Esophagus muscularis mucosa (tissue), 4 donors: ENCODE data around the gene SEMA5B. TPM values are rescaled to one million over a fixed set of nuclear protein-coding genes. Genes with fewer than 3 reads are reported as not detected.

Source experiments
- DNase-seq: peaks from one replicate; pipeline ENCODE4 v3.0.0-alpha.2; 2017; ENCODE audit errors: extremely low spot score
- H3K27ac ChIP-seq, 4 donors: fragments of 200-600 bp; sonication (generic); replicated peaks in 1 of 4; 1 replicate in 3 of 4; 2 replicates in 1 of 4; pipeline ENCODE4 v1.5.1; 2016 to 2019; ENCODE audit warnings: mild to moderate bottlenecking in 1 of 4
- H3K27me3 ChIP-seq, 4 donors: fragments of 200-600 bp; sonication (generic); one replicate each; pipeline versions ENCODE4 v1.5.1 to v1.6.0; 2016 to 2019
- H3K36me3 ChIP-seq, 4 donors: fragments of 200-600 bp; sonication (generic); one replicate each; pipeline ENCODE4 v1.5.1; 2016 to 2019
- H3K4me1 ChIP-seq, 4 donors: fragments of 200-600 bp; sonication (generic); one replicate each; pipeline ENCODE4 v1.5.1; 2016 to 2019
- H3K4me3 ChIP-seq, 4 donors: fragments of 200-600 bp; sonication (generic); 1 replicate in 2 of 4; 2 replicates in 2 of 4; pipeline ENCODE4 v1.5.1; 2016 to 2019; ENCODE audit warnings: mild to moderate bottlenecking in 4 of 4, moderate library complexity in 1 of 4
- H3K9me3 ChIP-seq, 4 donors: fragments of 200-600 bp; sonication (generic); 1 replicate in 3 of 4; 2 replicates in 1 of 4; pipeline ENCODE4 v1.5.1; 2016 to 2019
- EP300 ChIP-seq: sonication (generic); formaldehyde crosslinking; IDR thresholded peaks from one replicate; pipeline ENCODE4 v1.6.1; 2017; ENCODE audit warnings: antibody characterized with exemption
- POLR2A ChIP-seq: fragments of 450-650 bp; IDR thresholded peaks from one replicate; pipeline ENCODE4 v1.6.1; 2017; ENCODE audit warnings: antibody characterized with exemption, moderate library complexity, mild to moderate bottlenecking, low read depth
- POLR2AphosphoS5 ChIP-seq, 2 donors: sonication (generic); formaldehyde crosslinking; IDR thresholded peaks; one replicate each; pipeline ENCODE4 v1.6.1; 2017; ENCODE audit warnings: antibody characterized with exemption in 2 of 2
- WGBS: methylation state at CpG from one replicate; pipeline ENCODE4 v1.1.5; 2018; 5-methylcytosine and 5-hydroxymethylcytosine counted together
- intact Hi-C: fragments of 100-400 bp; cut with DNase I; formaldehyde crosslinking; loops from one replicate; pipeline ENCODE4 v1.15.1; 2023
- total RNA-seq, 4 donors: library from RNA; depleted of rRNA; stranded (reverse); fragments of >200 nt; gene quantifications; one replicate each; pipeline versions ENCODE4 v1.1.0 to v1.2.1, GENCODE V29; 2016
- TF ChIP-seq, protein P1 (sequence below), 3 experiments: fragments of 200-600 bp in 2 of 3; fragments of 450-650 bp in 1 of 3; sonication (generic) in 2 of 3; IDR thresholded peaks; one replicate each; pipeline ENCODE4 v1.5.1; 2017 to 2019; ENCODE audit warnings: antibody characterized with exemption in 3 of 3, mild to moderate bottlenecking in 2 of 3, moderate library complexity in 1 of 3

The SEMA5B gene
- total RNA-seq, 4 donors from 2014 or later: under 0.01 to 1.6 (median 0.34) TPM

DNA sequence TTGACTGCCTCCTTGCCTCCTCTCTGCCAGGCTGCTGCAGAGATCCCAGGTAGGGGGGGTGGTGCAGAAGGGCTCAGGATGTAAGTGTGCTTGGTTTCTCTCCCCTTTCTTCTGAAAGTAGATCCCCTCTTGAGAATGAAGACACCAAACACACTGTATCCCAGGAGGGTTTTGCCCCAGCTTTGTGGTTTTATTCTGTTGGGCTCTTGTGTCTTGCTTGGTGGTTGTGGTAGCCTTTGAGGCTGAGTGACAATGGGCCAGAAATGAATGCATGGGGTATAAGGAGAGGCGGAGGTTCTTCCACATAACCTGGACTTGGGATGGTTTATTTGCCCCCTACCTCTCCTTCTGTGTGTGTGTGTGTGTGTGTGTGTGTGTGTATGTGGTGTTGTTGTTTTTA lies 45.0 kb upstream of the SEMA5B start:
- H3K4me1 ChIP-seq: peaks cover 34 to 75% (median 65%) of the 10 kb centered on the region in 4 donors
- no peaks in the 10 kb centered on the region for H3K9me3 ChIP-seq
- DNase-seq: no peak
- H3K27ac ChIP-seq: peak overlapping the region in 3 of 4 donors; percentile 42 to 67 (median 49)
- WGBS: 100% methylated on average over 1 of the region's 1 CpG
- no peaks in the 10 kb centered on the region for H3K36me3 ChIP-seq
- intact Hi-C loops: no loop called here
- no peak overlapping the region for H3K4me3 ChIP-seq
- H3K27me3 ChIP-seq: no peaks in the 10 kb centered on the region
- no peak for TF ChIP-seq EP300
- TF ChIP-seq, protein P1, sequence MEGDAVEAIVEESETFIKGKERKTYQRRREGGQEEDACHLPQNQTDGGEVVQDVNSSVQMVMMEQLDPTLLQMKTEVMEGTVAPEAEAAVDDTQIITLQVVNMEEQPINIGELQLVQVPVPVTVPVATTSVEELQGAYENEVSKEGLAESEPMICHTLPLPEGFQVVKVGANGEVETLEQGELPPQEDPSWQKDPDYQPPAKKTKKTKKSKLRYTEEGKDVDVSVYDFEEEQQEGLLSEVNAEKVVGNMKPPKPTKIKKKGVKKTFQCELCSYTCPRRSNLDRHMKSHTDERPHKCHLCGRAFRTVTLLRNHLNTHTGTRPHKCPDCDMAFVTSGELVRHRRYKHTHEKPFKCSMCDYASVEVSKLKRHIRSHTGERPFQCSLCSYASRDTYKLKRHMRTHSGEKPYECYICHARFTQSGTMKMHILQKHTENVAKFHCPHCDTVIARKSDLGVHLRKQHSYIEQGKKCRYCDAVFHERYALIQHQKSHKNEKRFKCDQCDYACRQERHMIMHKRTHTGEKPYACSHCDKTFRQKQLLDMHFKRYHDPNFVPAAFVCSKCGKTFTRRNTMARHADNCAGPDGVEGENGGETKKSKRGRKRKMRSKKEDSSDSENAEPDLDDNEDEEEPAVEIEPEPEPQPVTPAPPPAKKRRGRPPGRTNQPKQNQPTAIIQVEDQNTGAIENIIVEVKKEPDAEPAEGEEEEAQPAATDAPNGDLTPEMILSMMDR (IDR thresholded peaks at IDR 0.05): no peak
- no peak for TF ChIP-seq POLR2A
- TF ChIP-seq POLR2AphosphoS5 (IDR thresholded peaks at IDR 0.05): no peak

DNA sequence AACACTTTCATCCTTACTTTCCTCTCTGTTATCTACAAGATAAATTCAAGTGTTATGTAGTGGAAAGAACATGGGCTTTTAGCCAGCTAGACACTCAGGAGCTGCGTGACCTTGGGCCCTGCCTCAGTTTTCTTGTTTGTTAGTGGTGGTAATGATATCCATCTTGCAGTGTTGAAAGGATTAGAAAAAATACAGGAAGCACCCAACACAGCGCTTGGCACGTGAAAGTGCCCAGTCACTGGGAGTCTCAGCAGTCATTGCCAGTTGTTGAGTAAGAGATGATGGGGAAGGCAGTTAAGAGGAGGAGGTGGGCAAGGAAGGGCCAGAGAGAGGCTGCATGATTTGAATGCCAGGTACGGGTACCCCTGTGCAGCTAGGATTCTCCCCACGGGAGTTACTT lies 44.6 kb upstream of the SEMA5B start:
- no peak for DNase-seq
- H3K36me3 ChIP-seq: no peaks in the 10 kb centered on the region
- no peak overlapping the region for H3K4me3 ChIP-seq
- intact Hi-C loops: no loop called here
- peak overlapping the region in 3 of 4 donors; percentile 42 to 67 (median 49) for H3K27ac ChIP-seq
- H3K4me1 ChIP-seq: peaks cover 31 to 73% (median 63%) of the 10 kb centered on the region in 4 donors
- no peak for TF ChIP-seq EP300
- TF ChIP-seq POLR2A: no peak
- TF ChIP-seq POLR2AphosphoS5 (IDR thresholded peaks at IDR 0.05): no peak
- TF ChIP-seq, protein P1 (IDR thresholded peaks at IDR 0.05): no peak
- no peaks in the 10 kb centered on the region for H3K27me3 ChIP-seq
- H3K9me3 ChIP-seq: no peaks in the 10 kb centered on the region
- 82% methylated on average over 5 of the region's 5 CpGs for WGBS

DNA sequence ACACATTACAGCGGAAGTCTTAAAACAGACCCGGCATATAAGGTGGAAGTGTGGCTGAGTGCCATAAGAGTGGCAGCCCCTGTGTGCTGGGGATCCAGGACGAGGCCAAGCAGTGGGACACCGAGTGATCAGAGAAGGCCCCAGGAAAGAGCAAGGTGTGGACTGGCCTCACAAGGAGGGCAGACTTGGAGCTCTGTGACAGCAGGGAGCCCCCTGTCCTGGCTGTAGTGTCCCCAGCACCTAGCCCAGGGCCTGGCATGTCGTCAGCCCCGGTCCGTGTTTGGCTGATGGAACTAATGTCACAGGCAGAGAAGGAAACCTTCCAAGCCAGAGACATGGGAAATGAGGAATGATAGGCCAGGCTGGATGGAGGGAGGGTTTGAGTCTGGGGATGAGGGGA lies 44.0 kb upstream of the SEMA5B start:
- no peak overlapping the region for H3K4me3 ChIP-seq
- no peaks in the 10 kb centered on the region for H3K9me3 ChIP-seq
- WGBS: 70% methylated on average over 3 of the region's 7 CpGs
- no peaks in the 10 kb centered on the region for H3K36me3 ChIP-seq
- H3K27me3 ChIP-seq: no peaks in the 10 kb centered on the region
- peaks cover 26 to 69% (median 60%) of the 10 kb centered on the region in 4 donors for H3K4me1 ChIP-seq
- peak overlapping the region; percentile 32 to 67 (median 46) for H3K27ac ChIP-seq
- intact Hi-C loops: no loop called here
- TF ChIP-seq EP300 (no peak), POLR2A (no peak), POLR2AphosphoS5 (IDR thresholded peaks at IDR 0.05) (no peak)
- TF ChIP-seq, protein P1 (IDR thresholded peaks at IDR 0.05): no peak
- no peak for DNase-seq

DNA sequence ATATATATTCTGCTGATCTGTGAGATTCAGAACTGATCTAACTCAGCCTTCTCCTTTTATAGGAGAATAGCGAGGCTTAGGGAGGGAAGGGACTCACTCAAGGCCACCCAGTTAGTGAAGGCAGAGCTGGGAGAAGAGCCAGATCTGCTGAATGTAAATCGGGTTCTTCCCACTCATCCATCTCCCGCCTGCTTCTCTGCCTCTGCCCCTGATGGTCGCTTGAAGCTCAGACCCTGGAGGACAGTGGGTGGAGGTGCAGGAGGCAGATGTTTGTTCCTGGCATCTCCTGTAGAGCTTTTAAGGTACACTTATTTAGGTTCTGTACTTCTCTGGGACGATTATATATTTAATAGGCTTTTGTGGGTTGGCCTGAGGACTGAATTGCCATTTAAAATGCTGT lies 43.6 kb upstream of the SEMA5B start:
- whole genome bisulfite sequencing: 44% methylated on average over 5 of the region's 5 CpGs
- H3K4me3 ChIP-seq: no peak overlapping the region
- H3K27me3 ChIP-seq: no peaks in the 10 kb centered on the region
- intact Hi-C loops: no loop called here
- no peak for DNase-seq
- no peaks in the 10 kb centered on the region for H3K36me3 ChIP-seq
- peak overlapping the region; percentile 32 to 67 (median 46) for H3K27ac ChIP-seq
- TF ChIP-seq POLR2A (no peak), EP300 (no peak), POLR2AphosphoS5 (IDR thresholded peaks at IDR 0.05) (no peak)
- TF ChIP-seq, protein P1 (IDR thresholded peaks at IDR 0.05): peak in 1 of 3 experiments; percentile 43
- peaks cover 28 to 69% (median 60%) of the 10 kb centered on the region in 4 donors for H3K4me1 ChIP-seq
- no peaks in the 10 kb centered on the region for H3K9me3 ChIP-seq

DNA sequence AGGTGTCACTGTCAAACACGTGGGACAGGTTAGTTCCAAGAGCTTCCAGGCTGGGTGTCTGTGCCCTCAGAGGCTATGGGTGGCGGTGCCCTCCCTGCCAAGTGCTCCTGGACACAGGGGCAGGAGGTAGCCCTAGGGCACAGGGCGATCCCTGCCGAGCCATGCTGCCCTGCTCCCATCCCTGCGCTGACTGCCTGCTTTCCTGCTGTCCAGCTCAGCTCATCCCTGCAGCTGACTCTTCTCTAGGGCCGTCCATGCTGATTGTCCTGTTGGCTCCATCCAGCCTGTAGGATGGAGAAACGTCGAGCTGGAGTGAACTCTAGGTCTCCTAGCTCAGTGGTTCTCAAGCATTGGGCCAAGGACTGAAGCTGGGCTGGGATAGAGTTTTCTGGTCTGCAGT lies 42.9 kb upstream of the SEMA5B start:
- TF ChIP-seq EP300 (no peak), POLR2A (no peak), POLR2AphosphoS5 (IDR thresholded peaks at IDR 0.05) (no peak)
- TF ChIP-seq, protein P1 (IDR thresholded peaks at IDR 0.05): no peak
- peak overlapping the region in 2 of 4 donors; percentile 15 to 67 for H3K27ac ChIP-seq
- intact Hi-C loops: no loop called here
- WGBS: 70% methylated on average over 8 of the region's 8 CpGs
- no peaks in the 10 kb centered on the region for H3K36me3 ChIP-seq
- H3K27me3 ChIP-seq: no peaks in the 10 kb centered on the region
- no peak overlapping the region for H3K4me3 ChIP-seq
- peaks cover 28 to 62% (median 54%) of the 10 kb centered on the region in 4 donors for H3K4me1 ChIP-seq
- no peaks in the 10 kb centered on the region for H3K9me3 ChIP-seq
- DNase-seq: no peak
